HG02623 (cell line): ENCODE measurements around the gene TMEM253.
A peak's percentile ranks its signal among the peaks of the same experiment; 100 is the strongest.

Experiments
- ATAC-seq: cut with Tn5 transposase; IDR thresholded peaks from one replicate; pipeline ENCODE4 v1.9.1; 2021; ENCODE audit warnings: moderate library complexity; ENCODE audit not compliant: unreplicated experiment

The TMEM253 gene

GRCh38 chr14:21089877-21090193, 11.0 kb upstream of the TMEM253 start:
- ATAC-seq: no peak

DNA sequence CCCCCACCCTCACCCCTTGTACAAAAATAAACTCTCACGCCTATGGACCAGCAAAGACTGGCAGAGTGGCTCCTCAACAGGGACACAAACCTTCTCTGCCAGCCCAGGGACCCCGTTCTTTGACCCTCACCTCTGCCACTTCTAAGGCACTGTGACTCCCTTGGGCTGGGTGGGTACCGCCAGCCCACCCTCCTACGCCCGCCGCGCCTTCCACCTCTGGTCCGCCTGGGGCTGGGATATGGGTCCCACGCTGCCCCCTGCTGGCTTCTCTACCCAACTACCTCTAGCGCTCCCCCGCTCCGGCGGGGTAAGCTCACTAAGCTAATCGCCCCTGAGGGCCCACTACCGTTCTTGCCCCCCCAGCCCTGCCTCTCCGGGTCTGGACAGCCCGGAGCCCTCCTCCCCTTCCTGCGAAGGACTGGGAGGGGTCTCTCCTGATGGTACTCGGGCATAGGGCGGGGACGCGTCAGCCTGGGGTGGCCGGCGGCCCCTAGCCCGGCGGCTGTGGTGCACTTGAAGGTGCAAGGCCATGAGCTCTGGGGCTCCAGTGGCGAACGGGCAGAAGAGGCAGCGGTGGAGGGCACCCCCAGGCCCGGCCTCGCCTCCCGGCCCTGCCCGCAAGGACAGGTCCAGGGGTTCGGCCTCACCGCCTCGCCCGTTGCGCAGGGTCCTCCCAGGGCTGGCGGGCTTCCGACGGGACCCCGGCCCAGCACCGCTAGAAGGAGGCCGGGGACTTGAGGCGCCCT, 10.5 kb upstream of the TMEM253 start:
- ATAC-seq: no peak

DNA sequence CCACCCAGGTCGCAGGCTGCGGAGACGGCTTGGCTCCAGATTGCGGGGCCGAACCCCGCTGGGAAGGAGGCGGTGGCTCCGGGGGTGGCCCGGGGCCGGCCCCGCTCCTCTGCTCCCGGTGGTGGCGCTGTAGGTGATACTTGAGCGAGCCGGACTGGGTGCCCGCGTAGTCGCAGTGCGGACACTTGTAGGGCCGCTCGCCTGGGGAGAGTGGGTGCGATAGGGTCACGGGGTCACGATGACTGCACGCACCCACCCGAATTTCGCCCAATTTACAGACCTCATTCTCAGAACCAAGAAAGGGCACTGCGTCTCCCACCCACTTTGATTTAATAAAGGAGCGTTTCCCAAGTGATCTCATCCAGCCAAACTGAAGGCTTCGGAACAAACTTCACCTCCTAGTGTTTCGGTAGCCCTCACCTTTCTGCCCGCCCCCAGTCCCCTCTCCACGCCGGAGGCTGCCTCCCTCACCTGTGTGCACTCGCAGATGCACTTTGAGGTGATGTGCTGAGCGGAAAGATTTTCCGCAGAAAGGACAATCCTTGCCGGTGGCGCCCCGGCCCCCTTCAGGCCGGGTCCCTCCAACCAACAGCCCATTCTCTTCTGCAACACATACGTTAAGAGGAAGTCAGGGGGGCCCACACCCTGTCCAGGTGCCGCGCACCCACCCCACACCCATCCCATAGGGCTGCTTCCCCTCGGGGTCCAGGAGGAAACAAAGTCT, 9.8 kb upstream of the TMEM253 start:
- no peak for ATAC-seq

DNA sequence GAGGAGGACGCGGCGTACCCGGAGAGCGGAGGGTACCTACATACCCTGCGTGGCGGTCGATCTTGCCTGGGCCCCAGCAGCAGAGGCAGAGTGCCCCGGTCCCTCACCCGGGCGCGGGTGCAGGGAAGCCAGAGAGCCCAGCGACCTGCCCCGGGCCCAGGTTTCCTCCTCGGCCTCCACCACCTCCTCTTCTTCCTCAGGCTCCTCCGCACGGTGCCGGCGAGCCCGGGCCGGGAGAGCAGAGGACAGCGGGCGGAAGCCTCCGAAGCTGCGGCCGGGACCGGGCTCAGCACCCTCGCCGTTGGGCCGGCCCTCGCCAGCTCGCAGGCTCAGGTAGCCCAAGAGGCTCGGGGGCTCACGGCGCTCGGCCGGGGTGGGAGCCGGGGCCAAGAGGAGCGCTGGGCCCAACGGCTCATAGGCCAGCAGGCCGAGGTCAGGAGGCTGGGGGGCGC, 9.0 kb upstream of the TMEM253 start:
- ATAC-seq: no peak

- peak; percentile 74 for ATAC-seq
These were observed 8.4 kb upstream of the TMEM253 start for GRCh38 chr14:21092273-21093011.

DNA sequence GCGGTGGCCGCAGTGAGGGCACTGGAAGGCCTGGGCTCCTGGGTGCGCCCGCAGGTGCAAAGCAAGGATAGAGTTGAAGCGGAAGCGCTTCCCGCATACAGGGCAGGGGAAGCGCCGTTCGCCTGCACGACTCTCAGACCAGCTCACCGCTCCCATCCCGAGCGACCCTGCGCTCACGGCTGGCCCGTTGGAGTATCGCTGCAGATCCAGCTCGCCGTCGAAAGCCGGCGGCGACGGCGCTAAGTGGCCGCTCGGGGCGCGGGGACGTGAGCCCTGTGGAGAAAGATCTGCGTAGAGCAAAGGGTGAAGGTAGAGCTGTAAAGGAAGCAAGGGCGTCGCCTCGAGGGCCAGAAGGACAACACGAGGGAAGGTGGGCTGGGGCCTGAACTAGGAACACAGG, 7.8 kb upstream of the TMEM253 start:
- no peak for ATAC-seq

DNA sequence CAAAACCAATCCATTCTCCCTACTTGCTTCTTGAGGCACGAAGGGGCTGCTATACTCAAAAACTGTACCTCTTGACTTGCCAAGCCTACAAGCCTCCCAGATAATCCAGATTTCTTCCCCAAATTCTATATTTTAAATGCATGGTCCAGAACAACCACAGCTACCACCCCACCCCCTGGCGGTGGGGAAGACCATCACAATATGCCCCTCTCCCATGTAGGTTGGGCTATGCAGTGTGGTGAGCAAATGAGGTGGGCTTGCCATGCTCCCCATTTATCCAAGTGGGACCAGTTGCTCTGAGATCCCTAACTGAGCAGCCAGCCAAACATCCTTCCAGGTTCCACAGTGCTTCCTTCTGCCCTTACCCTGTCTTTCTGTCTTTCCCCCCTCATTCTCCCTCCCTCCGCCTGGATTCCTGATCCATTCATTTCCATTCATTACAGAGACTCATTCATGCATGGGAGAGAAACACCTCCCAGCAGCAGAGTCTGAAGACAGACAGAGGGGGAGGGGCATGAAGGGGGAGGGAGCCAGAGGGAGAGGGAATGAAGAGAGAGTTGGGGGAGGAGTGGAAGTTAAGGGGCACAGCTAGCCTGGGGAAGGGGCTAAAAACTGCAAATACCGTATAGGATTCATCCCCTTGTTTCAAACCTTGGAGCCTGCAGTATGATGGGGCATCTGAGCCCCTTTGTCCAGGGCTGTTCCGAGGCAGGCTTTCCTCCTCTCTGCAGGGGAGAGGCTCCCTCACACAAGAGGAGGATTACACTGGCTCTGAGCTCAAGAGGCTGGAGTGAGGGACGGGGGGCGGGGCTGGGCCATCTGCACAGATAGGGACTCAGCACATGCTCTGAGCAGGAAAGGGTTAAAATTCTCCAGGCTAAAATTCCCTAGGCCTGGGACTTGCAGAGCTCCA, 6.8 kb upstream of the TMEM253 start:
- ATAC-seq: no peak

GRCh38 chr14:21095430-21096205, 5.2 kb upstream of the TMEM253 start:
- ATAC-seq: no peak

DNA sequence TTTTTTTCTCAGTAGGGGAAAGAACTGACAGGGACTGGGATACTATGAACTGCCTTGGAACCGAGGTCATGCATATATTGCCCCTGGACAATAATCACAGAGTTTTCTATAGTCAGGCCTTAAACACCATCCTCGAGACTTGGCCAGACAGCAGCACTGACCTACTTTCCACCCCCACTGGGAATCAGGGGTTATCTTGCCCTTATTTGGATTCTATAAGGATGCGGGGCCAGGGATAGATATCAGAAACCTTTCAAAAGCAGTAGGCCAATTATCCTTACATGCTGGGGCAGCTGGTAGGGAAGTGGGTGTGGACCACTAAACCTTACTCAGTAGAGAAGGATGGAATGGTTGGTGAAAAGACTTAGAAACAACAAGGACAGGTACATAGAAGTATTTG, 4.4 kb upstream of the TMEM253 start:
- ATAC-seq: no peak

DNA sequence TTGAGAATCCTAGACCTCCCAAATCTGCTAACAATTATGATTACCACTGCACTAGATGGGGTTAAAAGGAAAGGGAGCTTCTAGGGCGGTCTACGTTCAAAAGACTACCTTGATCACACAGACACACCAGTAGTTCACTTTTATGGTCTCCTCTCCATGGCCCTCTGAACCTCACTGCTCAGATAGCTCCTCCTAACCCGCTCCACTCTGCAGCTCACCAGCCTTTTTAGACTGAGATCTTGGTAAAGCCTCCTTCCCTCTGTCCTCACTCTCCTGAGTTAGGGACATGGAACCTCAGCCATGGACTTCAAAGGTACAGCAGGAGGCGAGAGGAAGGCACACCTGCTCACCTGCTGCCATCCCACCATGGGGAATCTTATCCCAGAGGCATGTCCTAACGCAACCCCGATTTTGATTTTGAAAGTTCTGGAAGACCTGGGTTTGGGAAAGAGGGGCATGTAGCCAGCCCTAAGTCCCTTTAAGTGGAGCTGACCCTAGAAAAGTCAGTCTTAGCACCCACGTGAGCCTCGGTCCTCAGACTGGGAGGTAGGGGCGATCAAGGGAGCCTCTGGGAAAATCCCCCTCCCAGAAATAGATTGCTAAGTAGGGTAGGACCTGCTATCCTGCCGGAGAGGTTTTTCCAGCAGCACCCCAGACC, 3.8 kb upstream of the TMEM253 start:
- ATAC-seq: no peak

GRCh38 chr14:21097636-21098075, 3.2 kb upstream of the TMEM253 start:
- ATAC-seq: no peak

- no peak for ATAC-seq
These were observed 2.6 kb upstream of the TMEM253 start, which contains the start of gene ZNF219 for GRCh38 chr14:21098076-21098891. TSS of gene ZNF219 (minus strand) at chr14:21098655. CDS start at chr14:21093591, 5,064 bp downstream.

GRCh38 chr14:21098892-21099595, 1.8 kb upstream of the TMEM253 start:
- ATAC-seq: no peak

- ATAC-seq: no peak
These were observed 1.3 kb upstream of the TMEM253 start for GRCh38 chr14:21099596-21099985.

DNA sequence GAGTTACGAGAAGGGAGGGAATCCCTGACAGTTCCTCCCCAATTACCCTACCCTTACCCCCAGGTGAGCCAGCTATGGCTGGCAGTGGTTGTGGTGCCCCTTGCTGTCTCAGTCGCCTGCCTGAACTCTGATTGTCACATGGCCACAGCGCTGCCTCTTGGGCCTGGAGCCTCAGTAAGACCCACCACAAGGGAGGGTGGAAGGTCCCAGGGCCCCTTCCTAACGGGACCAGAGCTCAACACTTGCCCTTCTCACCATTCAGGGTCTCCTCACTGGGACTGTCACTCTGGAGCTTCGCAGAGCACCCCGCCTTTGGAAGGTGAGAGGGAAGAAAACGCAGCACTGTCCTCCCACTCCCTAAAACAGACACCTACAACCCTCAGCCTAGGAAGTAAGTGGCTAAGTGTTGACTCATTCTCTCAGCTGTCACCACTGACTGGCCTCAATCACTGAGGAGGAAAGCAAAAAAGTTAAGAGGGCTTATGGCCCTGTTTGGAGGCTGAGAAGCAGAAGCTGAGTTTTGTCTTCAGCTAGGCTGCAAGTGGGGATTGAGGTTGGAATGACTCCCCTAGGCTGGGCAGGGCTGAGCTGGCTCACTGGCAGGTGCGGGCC, 1.0 kb downstream of the TMEM253 start:
- ATAC-seq: no peak

DNA sequence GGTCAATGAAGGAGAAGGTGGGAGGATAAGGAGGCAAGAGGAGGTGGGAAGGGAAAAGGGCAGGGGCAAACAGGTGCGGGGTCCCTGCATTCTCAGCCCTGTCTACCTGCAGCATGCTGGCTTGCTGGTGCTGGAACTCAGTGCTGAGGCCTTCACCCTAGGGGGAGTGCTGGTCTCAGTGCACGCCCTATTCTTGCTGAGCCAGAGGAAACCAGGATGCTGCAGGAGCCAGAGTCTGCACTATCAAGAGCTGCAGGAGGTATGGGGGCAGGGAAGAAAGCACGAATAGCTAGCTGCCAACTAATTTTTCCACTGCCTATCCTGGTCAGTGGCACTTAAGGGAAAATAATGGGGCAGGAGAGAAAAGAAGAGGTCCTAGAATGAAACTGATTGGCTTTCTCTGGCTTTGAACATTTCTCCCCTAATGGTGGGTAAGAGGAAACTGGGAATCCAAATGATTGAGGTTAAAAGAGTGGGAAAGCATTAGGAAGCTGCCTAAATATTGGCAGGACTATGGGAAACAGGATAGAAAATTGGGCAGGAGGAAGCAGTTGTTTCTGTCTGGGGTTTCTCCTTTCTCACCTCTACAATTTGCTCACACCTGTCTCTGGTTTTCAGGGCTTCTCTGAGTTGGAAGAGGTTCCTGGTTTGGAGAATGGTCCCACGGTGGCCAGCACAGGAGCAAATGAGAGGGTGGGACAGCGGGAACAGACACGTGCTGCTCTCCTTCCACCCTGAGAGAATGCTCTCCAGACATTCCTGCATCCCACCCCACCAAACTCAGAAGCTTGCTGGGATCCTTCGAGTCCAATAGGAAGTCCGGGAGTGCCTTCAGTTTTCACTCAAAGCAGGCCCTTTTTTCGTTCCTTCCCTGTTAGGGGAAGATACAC, 1.9 kb downstream of the TMEM253 start:
- ATAC-seq: no peak

DNA sequence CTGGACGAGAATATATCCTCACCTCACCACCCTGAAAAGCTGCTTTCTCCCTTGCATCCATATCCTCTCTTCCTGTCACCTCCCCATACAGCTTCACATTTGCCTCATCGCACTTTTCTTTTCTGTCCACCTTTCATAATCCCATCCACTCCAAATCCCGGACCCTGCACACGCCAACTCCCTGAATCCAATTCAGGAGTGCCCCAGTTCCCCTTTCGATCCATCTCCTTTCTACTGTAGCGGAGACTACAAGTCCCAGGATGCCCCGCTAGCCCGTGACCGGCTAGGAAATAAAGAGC, 2.5 kb downstream of the TMEM253 start:
- ATAC-seq: no peak
